Natural killer cell (primary cell): Measurements from ENCODE around the gene CMIP. TPM values are rescaled to one million over a fixed set of nuclear protein-coding genes. Genes with fewer than 3 reads are reported as not detected.
"Not testable (repeated sequence)": the region's sequence is repeated elsewhere in the genome, so short reads cannot be mapped to it uniquely, and the experiment has no call there.

ENCODE experiments used
- ATAC-seq, 3 donors: fragments of 150-1000 bp in 2 of 3; fragments of 200-7000 bp in 1 of 3; cut with Tn5 transposase; 1 replicate in 1 of 3; 2 replicates in 2 of 3; pipeline ENCODE4 v1.10.0; 2021; ENCODE audit warnings: mild to moderate bottlenecking in 2 of 3, moderate library complexity in 2 of 3
- DNase-seq, 2 donors: peaks; one replicate each; pipeline versions ENCODE4 v3.0.0 to v3.0.0-alpha.2; 2013 to 2021; ENCODE audit warnings: mixed read lengths in 1 of 2
- H3K27ac ChIP-seq: one replicate; pipeline ENCODE4 v1.5.1; 2013; ENCODE audit warnings: mild to moderate bottlenecking, low read length
- H3K27me3 ChIP-seq: one replicate; pipeline ENCODE4 v1.6.1; 2013; ENCODE audit warnings: low read length; ENCODE audit not compliant: control insufficient read depth, insufficient read depth
- H3K36me3 ChIP-seq: one replicate; pipeline ENCODE4 v1.6.1; 2013; ENCODE audit warnings: low read length; ENCODE audit not compliant: control insufficient read depth, insufficient read depth
- H3K4me1 ChIP-seq: one replicate; pipeline ENCODE4 v1.6.1; 2013; ENCODE audit warnings: low read length; ENCODE audit not compliant: control insufficient read depth, insufficient read depth
- H3K4me3 ChIP-seq: one replicate; pipeline ENCODE4 v1.5.1; 2013; ENCODE audit warnings: low read length
- H3K9me3 ChIP-seq: one replicate; pipeline ENCODE4 v1.6.1; 2013; ENCODE audit warnings: low read length; ENCODE audit not compliant: control insufficient read depth, insufficient read depth
- H3K27ac Mint-ChIP-seq, 2 donors: one replicate each; pipeline ENCODE4 v1.8.0; 2022; ENCODE audit warnings: mild to moderate bottlenecking in 2 of 2, mixed read lengths in 2 of 2, moderate library complexity in 1 of 2
- H3K27me3 Mint-ChIP-seq, 2 donors: one replicate each; pipeline ENCODE4 v1.8.0; 2022; ENCODE audit warnings: low read depth in 2 of 2, mixed read lengths in 2 of 2
- H3K36me3 Mint-ChIP-seq: one replicate; pipeline ENCODE4 v1.8.0; 2022; ENCODE audit warnings: mixed read lengths
- H3K4me1 Mint-ChIP-seq, 2 donors: one replicate each; pipeline ENCODE4 v1.8.0; 2022; ENCODE audit warnings: mixed read lengths in 2 of 2
- H3K4me3 Mint-ChIP-seq: one replicate; pipeline ENCODE4 v1.8.0; 2022; ENCODE audit warnings: mild to moderate bottlenecking, moderate library complexity, mixed read lengths
- H3K9me3 Mint-ChIP-seq, 2 donors: one replicate each; pipeline ENCODE4 v1.8.0; 2022; ENCODE audit warnings: mixed read lengths in 2 of 2
- CTCF ChIP-seq: fragments of 200-600 bp; IDR thresholded peaks from one replicate; pipeline ENCODE4 v1.8.0; 2022; ENCODE audit warnings: antibody characterized with exemption
- WGBS: methylation state at CpG from one replicate; pipeline ENCODE4 v1.1.7; 2013; ENCODE audit warnings: missing lambda C conversion rate; ENCODE audit not compliant: insufficient coverage; 5-methylcytosine and 5-hydroxymethylcytosine counted together
- intact Hi-C: fragments of 100-400 bp; cut with micrococcal nuclease; formaldehyde crosslinking; loops from one replicate; pipeline ENCODE4 v1.14.2; 2022
- total RNA-seq, 4 donors: library from RNA; stranded (reverse); fragments of 120-200 nt in 1 of 4; gene quantifications; one replicate each; pipeline versions ENCODE4 v1.2.3 to v1.2.4, GENCODE V29; 2013 to 2022

Gene CMIP
- total RNA-seq, 3 donors from 2014 or later (not counting 1 experiment from before 2014, with no cell fraction given): 88.2 to 115 (median 91.5) TPM

- no peaks in the 10 kb centered on the region for H3K27me3 ChIP-seq
- peak overlapping the region; percentile 87 for H3K27ac ChIP-seq
- Mint-ChIP-seq H3K36me3 (no peaks in the 10 kb centered on the region), H3K27ac (no peak overlapping the region), H3K9me3 (no peaks in the 10 kb centered on the region), H3K4me3 (no peak overlapping the region), H3K4me1 (peaks cover 13 to 14% of the 10 kb centered on the region in 2 donors), H3K27me3 (no peaks in the 10 kb centered on the region)
- no peaks in the 10 kb centered on the region for H3K36me3 ChIP-seq
- ATAC-seq (peak; percentile 78 to 84 (median 83)), DNase-seq (peak in 1 of 2 donors; percentile 63)
- no peaks in the 10 kb centered on the region for H3K9me3 ChIP-seq
- WGBS: 86% methylated on average over 1 of the region's 1 CpG
- no peak for TF ChIP-seq CTCF
- intact Hi-C loops: loop anchor here (1.0 to 5.0 kb wide), 2 partner anchors 41 to 52 kb away; no protein-coding TSS in a partner anchor
- no peak overlapping the region for H3K4me3 ChIP-seq
- H3K4me1 ChIP-seq: peaks cover 8% of the 10 kb centered on the region
Measured at GRCh38 chr16:81576696-81577095, 132.1 kb downstream of the CMIP start.

GRCh38 chr16:81577272-81577671, 132.7 kb downstream of the CMIP start:
- H3K9me3 ChIP-seq, H3K27me3 ChIP-seq, H3K27ac Mint-ChIP-seq, H3K9me3 Mint-ChIP-seq, H3K4me3 ChIP-seq, H3K4me1 ChIP-seq, ATAC-seq, H3K36me3 ChIP-seq, H3K36me3 Mint-ChIP-seq, H3K4me3 Mint-ChIP-seq, H3K27me3 Mint-ChIP-seq, DNase-seq, H3K27ac ChIP-seq: not testable (repeated sequence)
- intact Hi-C loops: loop anchor here (5.0 kb wide), 1 partner anchor 40 kb away; no protein-coding TSS in a partner anchor
- peaks cover 13 to 14% of the 10 kb centered on the region in 2 donors for H3K4me1 Mint-ChIP-seq

GRCh38 chr16:81578076-81578475, 133.5 kb downstream of the CMIP start:
- Histone ChIP-seq H3K4me3 (no peak overlapping the region), H3K27ac (peak overlapping the region; percentile 64), H3K4me1 (peaks cover 8% of the 10 kb centered on the region), H3K9me3 (no peaks in the 10 kb centered on the region), H3K36me3 (peaks cover 2% of the 10 kb centered on the region), H3K27me3 (no peaks in the 10 kb centered on the region)
- no peak overlapping the region for H3K27ac Mint-ChIP-seq
- H3K27me3 Mint-ChIP-seq: no peaks in the 10 kb centered on the region
- H3K4me3 Mint-ChIP-seq: no peak overlapping the region
- TF ChIP-seq CTCF: no peak
- 57% methylated on average over 2 of the region's 2 CpGs for WGBS
- peaks cover 6 to 12% of the 10 kb centered on the region in 2 donors for H3K4me1 Mint-ChIP-seq
- H3K9me3 Mint-ChIP-seq: no peaks in the 10 kb centered on the region
- ATAC-seq (peak; percentile 66 to 77 (median 67)), DNase-seq (peak in 1 of 2 donors; percentile 54)
- H3K36me3 Mint-ChIP-seq: no peaks in the 10 kb centered on the region
- intact Hi-C loops: loop anchor here (5.0 kb wide), 1 partner anchor 39 kb away; no protein-coding TSS in a partner anchor

GRCh38 chr16:81578636-81579413, 134.2 kb downstream of the CMIP start:
- intact Hi-C loops: loop anchor here (5.0 kb wide), 1 partner anchor 38 kb away; no protein-coding TSS in a partner anchor
- Mint-ChIP-seq H3K9me3 (no peaks in the 10 kb centered on the region), H3K27ac (no peak overlapping the region), H3K4me1 (peaks cover 11 to 17% of the 10 kb centered on the region in 2 donors), H3K27me3 (no peaks in the 10 kb centered on the region), H3K36me3 (no peaks in the 10 kb centered on the region), H3K4me3 (no peak overlapping the region)
- DNase-seq: no peak
- Histone ChIP-seq H3K9me3 (no peaks in the 10 kb centered on the region), H3K4me3 (no peak overlapping the region), H3K27ac (peak overlapping the region; percentile 64), H3K4me1 (peaks cover 8% of the 10 kb centered on the region), H3K36me3 (peaks cover 2% of the 10 kb centered on the region), H3K27me3 (no peaks in the 10 kb centered on the region)
- ATAC-seq: no peak
- WGBS: 95% methylated on average over 9 of the region's 9 CpGs
- no peak for TF ChIP-seq CTCF
